GM21447 (cell line): ENCODE results near the gene WFS1.

Source experiments
- ATAC-seq: cut with Tn5 transposase; IDR thresholded peaks from one replicate; pipeline ENCODE4 v1.9.1; 2021; ENCODE audit not compliant: unreplicated experiment

Gene WFS1

GRCh38 chr4:6233929-6234328 is 35.7 kb upstream of the WFS1 start:
- no peak for ATAC-seq

GRCh38 chr4:6235012-6235411 is 34.6 kb upstream of the WFS1 start:
- ATAC-seq, result no peak

GRCh38 chr4:6235901-6236640 is 33.6 kb upstream of the WFS1 start:
- ATAC-seq, result no peak

GRCh38 chr4:6236816-6237390 is 32.7 kb upstream of the WFS1 start:
- ATAC-seq, result no peak

GRCh38 chr4:6239486-6239885 is 30.2 kb upstream of the WFS1 start:
- ATAC-seq, result no peak

- no peak for ATAC-seq
These were observed 29.7 kb upstream of the WFS1 start for GRCh38 chr4:6239968-6240367.

GRCh38 chr4:6241062-6241845 is 28.4 kb upstream of the WFS1 start:
- no peak for ATAC-seq

GRCh38 chr4:6242271-6243029 is 27.2 kb upstream of the WFS1 start:
- no peak for ATAC-seq

GRCh38 chr4:6245246-6246169 is 24.1 kb upstream of the WFS1 start:
- ATAC-seq, result no peak

GRCh38 chr4:6246170-6246634 is 23.4 kb upstream of the WFS1 start:
- ATAC-seq, result no peak

GRCh38 chr4:6248394-6248793 is 21.3 kb upstream of the WFS1 start:
- no peak for ATAC-seq

- ATAC-seq, result no peak
These were observed 19.2 kb upstream of the WFS1 start for GRCh38 chr4:6250235-6250983.

GRCh38 chr4:6250984-6251295 is 18.7 kb upstream of the WFS1 start:
- ATAC-seq, result no peak

- no peak for ATAC-seq
These were observed 18.3 kb upstream of the WFS1 start for GRCh38 chr4:6251365-6251764.

- ATAC-seq, result no peak
These were observed 17.6 kb upstream of the WFS1 start for GRCh38 chr4:6252051-6252450.

GRCh38 chr4:6253111-6253510 is 16.5 kb upstream of the WFS1 start:
- no peak for ATAC-seq

- ATAC-seq, result no peak
These were observed 15.7 kb upstream of the WFS1 start for GRCh38 chr4:6253961-6254360.

- ATAC-seq, result no peak
These were observed 13.5 kb upstream of the WFS1 start for GRCh38 chr4:6256141-6256540.

- no peak for ATAC-seq
These were observed 12.2 kb upstream of the WFS1 start for GRCh38 chr4:6257247-6258025.
